OCI-LY7 (cell line): Measurements from ENCODE around the gene BCL11A. TPM values are rescaled to one million over a fixed set of nuclear protein-coding genes. Genes with fewer than 3 reads are reported as not detected.

ENCODE experiments used
- BruUV-seq: library from RNA; stranded (reverse); fragments of 400-500 nt; replicated peaks from 2 replicates; lab custom pipeline; 2021; lab: Mats Ljungman, UMichigan
- CTCF ChIA-PET: fragments of 300-600 bp; sonication (Branson Sonifier 250); formaldehyde crosslinking; loops from one replicate; lab custom pipeline; 2022; ENCODE audit warnings: antibody characterized with exemption; ENCODE audit not compliant: unreplicated experiment; lab: Charles Lee
- POLR2A ChIA-PET: fragments of 300-600 bp; sonication (Branson Sonifier 250); formaldehyde crosslinking; loops from one replicate; lab custom pipeline; 2022; ENCODE audit warnings: antibody characterized with exemption; lab: Charles Lee
- DNase-seq: peaks from one replicate; pipeline ENCODE4 v3.0.0-alpha.2; 2015; ENCODE audit warnings: low spot score
- H2AFZ ChIP-seq: fragments of 200-600 bp; sonication (generic), shearing (Covaris generic); 2 replicates; pipeline ENCODE4 v1.6.1; 2014; ENCODE audit warnings: mild to moderate bottlenecking, antibody characterized with exemption, low read length, moderate library complexity
- H3K27ac ChIP-seq: fragments of 200-600 bp; sonication (generic); 2 replicates; pipeline ENCODE4 v1.5.1; 2014; ENCODE audit warnings: mixed run types, low read depth, mild to moderate bottlenecking, moderate library complexity, low read length, inconsistent platforms; ENCODE audit not compliant: poor library complexity, severe bottlenecking
- H3K36me3 ChIP-seq: fragments of 200-600 bp; sonication (generic); 2 replicates; pipeline ENCODE4 v1.6.1; 2014; ENCODE audit warnings: mild to moderate bottlenecking, antibody characterized with exemption, low read length, moderate library complexity, mixed read lengths; ENCODE audit not compliant: insufficient read depth
- H3K4me1 ChIP-seq: fragments of 200-600 bp; sonication (generic); 2 replicates; pipeline ENCODE4 v1.5.1; 2014; ENCODE audit warnings: mild to moderate bottlenecking, low read length; ENCODE audit not compliant: insufficient read depth, poor library complexity, severe bottlenecking
- H3K4me2 ChIP-seq: fragments of 200-600 bp; sonication (generic); 2 replicates; pipeline ENCODE4 v1.6.1; 2014; ENCODE audit warnings: mild to moderate bottlenecking, low read length
- H3K4me3 ChIP-seq: fragments of 200-600 bp; sonication (generic); 2 replicates; pipeline ENCODE4 v1.5.1; 2014; ENCODE audit warnings: mild to moderate bottlenecking, low read depth, low read length; ENCODE audit not compliant: poor library complexity, severe bottlenecking
- H3K79me2 ChIP-seq: fragments of 200-600 bp; sonication (generic); 2 replicates; pipeline ENCODE4 v1.6.1; 2016; ENCODE audit warnings: low read depth, mild to moderate bottlenecking, low read length, moderate library complexity, mixed read lengths; ENCODE audit not compliant: insufficient read depth
- H3K9me2 ChIP-seq: fragments of 200-600 bp; sonication (generic); 2 replicates; pipeline ENCODE4 v1.6.1; 2016; ENCODE audit warnings: mild to moderate bottlenecking, low read length, mixed read lengths; ENCODE audit not compliant: insufficient read depth
- H3K9me3 ChIP-seq: fragments of 200-600 bp; sonication (generic); 2 replicates; pipeline ENCODE4 v1.6.1; 2014; ENCODE audit warnings: mild to moderate bottlenecking, mixed run types, low read length, mixed read lengths
- H4K20me1 ChIP-seq: fragments of 200-600 bp; sonication (generic); 2 replicates; pipeline ENCODE4 v1.6.1; 2014; ENCODE audit warnings: mild to moderate bottlenecking, antibody characterized with exemption, low read length, moderate library complexity, mixed read lengths; ENCODE audit not compliant: insufficient read depth
- EZH2phosphoT487 ChIP-seq: fragments of 200-600 bp; sonication (generic); IDR thresholded peaks from 2 replicates; pipeline ENCODE4 v1.6.1; 2018; ENCODE audit warnings: low read depth, borderline replicate concordance, mild to moderate bottlenecking, mixed run types, antibody characterized with exemption, low read length, moderate library complexity, mixed read lengths
- intact Hi-C: fragments of 100-400 bp; cut with micrococcal nuclease; formaldehyde crosslinking; loops from one replicate; pipeline ENCODE4 v1.10.0; 2022; ENCODE audit not compliant: unreplicated experiment
- total RNA-seq, 2 experiments: library from RNA; depleted of rRNA in 1 of 2; stranded (reverse); fragments of >200 nt in 1 of 2; shearing (Covaris generic) in 1 of 2; gene quantifications; 2 replicates each; pipeline ENCODE4 v1.2.3, GENCODE V29; 2014 to 2022
- TF ChIP-seq, protein P1 (sequence below): fragments of 200-600 bp; sonication (generic); conservative IDR thresholded peaks from 2 replicates; pipeline ENCODE4 v1.5.1; 2014; ENCODE audit warnings: mild to moderate bottlenecking, antibody characterized with exemption, low read length, moderate library complexity, mixed read lengths

Gene BCL11A
- total RNA-seq, 2 experiments from 2014 or later, result 64.3 to 167 TPM

DNA sequence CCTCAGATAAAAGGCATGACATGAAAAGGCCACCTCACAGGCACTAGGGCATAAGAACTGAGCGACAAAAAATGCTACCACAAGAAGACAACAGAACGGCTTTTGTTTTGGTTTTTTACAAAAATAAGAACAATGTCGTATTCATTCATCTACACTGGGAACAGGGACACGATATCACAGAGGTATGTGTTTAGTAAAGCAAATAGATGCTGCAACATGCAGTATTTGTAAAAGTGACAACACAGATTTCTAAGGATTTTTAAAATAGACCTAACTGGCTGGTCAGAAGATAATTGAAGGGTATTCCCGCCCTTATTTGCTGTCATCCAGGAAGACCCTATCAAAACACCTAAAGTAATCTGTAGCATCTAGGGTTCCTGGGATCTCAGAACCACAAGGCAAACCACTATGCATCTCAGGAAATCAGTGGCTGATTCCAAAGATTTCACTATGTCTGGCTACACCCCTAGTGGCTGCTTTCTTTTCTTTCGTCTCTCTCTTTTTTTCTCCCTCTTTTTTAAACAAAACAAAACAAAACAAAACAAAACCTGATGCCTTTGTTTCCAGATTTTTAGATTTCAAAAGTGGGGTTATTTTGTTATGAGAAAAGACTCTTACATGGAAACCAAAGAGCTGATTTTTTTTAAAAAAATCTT lies 97.2 kb downstream of the BCL11A start:
- intact Hi-C loops, result no loop called here

GRCh38 chr2:60453872-60454271 lies 99.6 kb downstream of the BCL11A start:
- no peak overlapping the region for H2AFZ ChIP-seq

More for the DNA sequence above, 97.2 kb downstream of the BCL11A start:
- CTCF ChIA-PET, result no interaction called here
- no peak for DNase-seq
- H3K4me2 ChIP-seq, result no peak overlapping the region
- no peak overlapping the region for H3K4me3 ChIP-seq
- BruUV-seq, result no TSS peak
- no peaks in the 10 kb centered on the region for H3K9me3 ChIP-seq
- no peak overlapping the region for H2AFZ ChIP-seq
- H3K27ac ChIP-seq, result no peak overlapping the region
- peaks cover 7% of the 10 kb centered on the region for H3K4me1 ChIP-seq
- no peaks in the 10 kb centered on the region for H3K9me2 ChIP-seq
- H3K79me2 ChIP-seq, result peaks cover 50% of the 10 kb centered on the region
- H3K36me3 ChIP-seq, result peaks cover 87% of the 10 kb centered on the region
- no peak for TF ChIP-seq EZH2phosphoT487
- TF ChIP-seq, protein P1, sequence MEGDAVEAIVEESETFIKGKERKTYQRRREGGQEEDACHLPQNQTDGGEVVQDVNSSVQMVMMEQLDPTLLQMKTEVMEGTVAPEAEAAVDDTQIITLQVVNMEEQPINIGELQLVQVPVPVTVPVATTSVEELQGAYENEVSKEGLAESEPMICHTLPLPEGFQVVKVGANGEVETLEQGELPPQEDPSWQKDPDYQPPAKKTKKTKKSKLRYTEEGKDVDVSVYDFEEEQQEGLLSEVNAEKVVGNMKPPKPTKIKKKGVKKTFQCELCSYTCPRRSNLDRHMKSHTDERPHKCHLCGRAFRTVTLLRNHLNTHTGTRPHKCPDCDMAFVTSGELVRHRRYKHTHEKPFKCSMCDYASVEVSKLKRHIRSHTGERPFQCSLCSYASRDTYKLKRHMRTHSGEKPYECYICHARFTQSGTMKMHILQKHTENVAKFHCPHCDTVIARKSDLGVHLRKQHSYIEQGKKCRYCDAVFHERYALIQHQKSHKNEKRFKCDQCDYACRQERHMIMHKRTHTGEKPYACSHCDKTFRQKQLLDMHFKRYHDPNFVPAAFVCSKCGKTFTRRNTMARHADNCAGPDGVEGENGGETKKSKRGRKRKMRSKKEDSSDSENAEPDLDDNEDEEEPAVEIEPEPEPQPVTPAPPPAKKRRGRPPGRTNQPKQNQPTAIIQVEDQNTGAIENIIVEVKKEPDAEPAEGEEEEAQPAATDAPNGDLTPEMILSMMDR, result peak; percentile 61
- POLR2A ChIA-PET, result interaction anchor here (0.7 to 3.2 kb wide), 4 partner anchors 9 to 153 kb away, joined by 3 to 28 read pairs (median 4); no protein-coding TSS in a partner anchor
- no peaks in the 10 kb centered on the region for H4K20me1 ChIP-seq

More at GRCh38 chr2:60453872-60454271, 99.6 kb downstream of the BCL11A start:
- Histone ChIP-seq H3K79me2 (peaks cover 40% of the 10 kb centered on the region), H3K36me3 (peaks cover 68% of the 10 kb centered on the region), H3K9me3 (no peaks in the 10 kb centered on the region), H3K4me2 (no peak overlapping the region), H3K27ac (no peak overlapping the region), H4K20me1 (no peaks in the 10 kb centered on the region), H3K4me3 (no peak overlapping the region), H3K4me1 (peaks cover 18% of the 10 kb centered on the region), H3K9me2 (no peaks in the 10 kb centered on the region)
- ChIA-PET POLR2A (interaction anchor here (0.6 to 0.7 kb wide), 3 partner anchors 14 to 1115 kb away, joined by 3 read pairs; no protein-coding TSS in a partner anchor), CTCF (no interaction called here)
- DNase-seq, result no peak
- TF ChIP-seq EZH2phosphoT487, result no peak
- TF ChIP-seq, protein P1, result no peak
- intact Hi-C loops, result no loop called here
- BruUV-seq, result no TSS peak
